SK-N-MC (cell line): ENCODE results near the gene APOL6.

Source experiments
- EZH2 ChIP-seq: fragments of 200-600 bp; sonication (generic); IDR thresholded peaks from one replicate; pipeline ENCODE4 v1.6.1; 2017; ENCODE audit warnings: antibody characterized with exemption
- POLR2AphosphoS5 ChIP-seq: IDR thresholded peaks from 2 replicates; pipeline ENCODE4 v1.6.1; 2012; ENCODE audit warnings: mild to moderate bottlenecking, low read depth, low read length, borderline replicate concordance

- no peak for TF ChIP-seq EZH2
- no peak for TF ChIP-seq POLR2AphosphoS5
Observed at GRCh38 chr22:35634943-35635540, 13.2 kb upstream of the APOL6 start.
